ENCODE measurements around the gene ANK2.

Gene ANK2

GRCh38 chr4:113347245-113347644 lies 297.8 kb downstream of the ANK2 start:
- no peaks in the 10 kb centered on the region for H3K36me3 ChIP-seq (ENCODE audit: low read length)
- no peak overlapping the region for H2AFZ ChIP-seq (ENCODE audit: low read depth, low read length, severe bottlenecking)
- no peaks in the 10 kb centered on the region for H3K9me3 ChIP-seq (ENCODE audit: insufficient read depth, low read length)
- no peaks in the 10 kb centered on the region for H4K20me1 ChIP-seq (ENCODE audit: low read depth, low read length)
- no peaks in the 10 kb centered on the region for H3K9me2 ChIP-seq (replicated peaks; ENCODE audit: insufficient read depth, low read length)
- TF ChIP-seq CTCF (IDR thresholded peaks at IDR 0.05; ENCODE audit: insufficient read depth, low read length, poor library complexity, severe bottlenecking) (no peak), EZH2phosphoT487 (conservative IDR thresholded peaks at IDR 0.05; ENCODE audit: low read length) (no peak)
- H3K27me3 ChIP-seq (ENCODE audit: low read length), result no peaks in the 10 kb centered on the region
- H3K79me2 ChIP-seq (ENCODE audit: insufficient read depth, low read length), result no peaks in the 10 kb centered on the region
- no peak overlapping the region for H3K4me2 ChIP-seq (ENCODE audit: low read depth, low read length, poor library complexity, severe bottlenecking)
- no peak overlapping the region for H3K27ac ChIP-seq (ENCODE audit: low read depth, low read length)
- H3K4me3 ChIP-seq (ENCODE audit: insufficient read depth, low read length, poor library complexity, severe bottlenecking), result no peak overlapping the region
- no peak overlapping the region for H3K9ac ChIP-seq (ENCODE audit: low read length)
- no peaks in the 10 kb centered on the region for H3F3A ChIP-seq (ENCODE audit: insufficient read depth)

- Histone ChIP-seq H3K9me3 (ENCODE audit: insufficient read depth, low read length) (no peaks in the 10 kb centered on the region), H3K79me2 (ENCODE audit: insufficient read depth, low read length) (no peaks in the 10 kb centered on the region), H3K4me2 (ENCODE audit: low read depth, low read length, poor library complexity, severe bottlenecking) (no peak overlapping the region), H3K27ac (ENCODE audit: low read depth, low read length) (no peak overlapping the region), H2AFZ (ENCODE audit: low read depth, low read length, severe bottlenecking) (no peak overlapping the region), H3F3A (ENCODE audit: insufficient read depth) (no peaks in the 10 kb centered on the region), H3K4me3 (ENCODE audit: insufficient read depth, low read length, poor library complexity, severe bottlenecking) (no peak overlapping the region), H3K36me3 (ENCODE audit: low read length) (no peaks in the 10 kb centered on the region), H3K9ac (ENCODE audit: low read length) (no peak overlapping the region), H3K9me2 (replicated peaks; ENCODE audit: insufficient read depth, low read length) (no peaks in the 10 kb centered on the region), H4K20me1 (ENCODE audit: low read depth, low read length) (no peaks in the 10 kb centered on the region), H3K27me3 (ENCODE audit: low read length) (no peaks in the 10 kb centered on the region)
- no peak for TF ChIP-seq CTCF (IDR thresholded peaks at IDR 0.05; ENCODE audit: insufficient read depth, low read length, poor library complexity, severe bottlenecking)
- no peak for TF ChIP-seq EZH2phosphoT487 (conservative IDR thresholded peaks at IDR 0.05; ENCODE audit: low read length)
Measured at GRCh38 chr4:113349430-113349829, 300.0 kb downstream of the ANK2 start.

- H3K4me2 ChIP-seq (ENCODE audit: low read depth, low read length, poor library complexity, severe bottlenecking), result no peak overlapping the region
- H3K36me3 ChIP-seq (ENCODE audit: low read length), result no peaks in the 10 kb centered on the region
- H3K9ac ChIP-seq (ENCODE audit: low read length), result no peak overlapping the region
- TF ChIP-seq EZH2phosphoT487 (conservative IDR thresholded peaks at IDR 0.05; ENCODE audit: low read length) (no peak), CTCF (IDR thresholded peaks at IDR 0.05; ENCODE audit: insufficient read depth, low read length, poor library complexity, severe bottlenecking) (no peak)
- H3K79me2 ChIP-seq (ENCODE audit: insufficient read depth, low read length), result no peaks in the 10 kb centered on the region
- H2AFZ ChIP-seq (ENCODE audit: low read depth, low read length, severe bottlenecking), result no peak overlapping the region
- no peaks in the 10 kb centered on the region for H4K20me1 ChIP-seq (ENCODE audit: low read depth, low read length)
- H3K27me3 ChIP-seq (ENCODE audit: low read length), result no peaks in the 10 kb centered on the region
- no peak overlapping the region for H3K4me3 ChIP-seq (ENCODE audit: insufficient read depth, low read length, poor library complexity, severe bottlenecking)
- H3K27ac ChIP-seq (ENCODE audit: low read depth, low read length), result no peak overlapping the region
- H3K9me2 ChIP-seq (replicated peaks; ENCODE audit: insufficient read depth, low read length), result no peaks in the 10 kb centered on the region
- H3F3A ChIP-seq (ENCODE audit: insufficient read depth), result no peaks in the 10 kb centered on the region
- H3K9me3 ChIP-seq (ENCODE audit: insufficient read depth, low read length), result no peaks in the 10 kb centered on the region
Measured at GRCh38 chr4:113350576-113350975, 301.1 kb downstream of the ANK2 start.

All from SU-DHL-6 (cell line).